Gastroesophageal sphincter (tissue), 3 donors: ENCODE measurements around the gene ADAMTSL3.

ENCODE experiments used
- POLR2A ChIP-seq, 2 donors: fragments of 450-650 bp; IDR thresholded peaks; one replicate each; pipeline ENCODE4 v1.6.1; 2017; ENCODE audit warnings: antibody characterized with exemption in 2 of 2, mild to moderate bottlenecking in 2 of 2, moderate library complexity in 1 of 2
- POLR2AphosphoS5 ChIP-seq: sonication (generic); formaldehyde crosslinking; IDR thresholded peaks from one replicate; pipeline ENCODE4 v1.6.1; 2017; ENCODE audit warnings: antibody characterized with exemption
- TF ChIP-seq, protein P1 (sequence below), 4 experiments: fragments of 200-600 bp in 2 of 4; fragments of 450-650 bp in 2 of 4; sonication (generic) in 1 of 4; IDR thresholded peaks; one replicate each; pipeline ENCODE4 v1.5.1; 2017 to 2019; ENCODE audit warnings: antibody characterized with exemption in 4 of 4, mild to moderate bottlenecking in 2 of 4, moderate library complexity in 2 of 4

- TF ChIP-seq POLR2AphosphoS5 (no peak), POLR2A (IDR thresholded peaks at IDR 0.05) (no peak)
- TF ChIP-seq, protein P1, sequence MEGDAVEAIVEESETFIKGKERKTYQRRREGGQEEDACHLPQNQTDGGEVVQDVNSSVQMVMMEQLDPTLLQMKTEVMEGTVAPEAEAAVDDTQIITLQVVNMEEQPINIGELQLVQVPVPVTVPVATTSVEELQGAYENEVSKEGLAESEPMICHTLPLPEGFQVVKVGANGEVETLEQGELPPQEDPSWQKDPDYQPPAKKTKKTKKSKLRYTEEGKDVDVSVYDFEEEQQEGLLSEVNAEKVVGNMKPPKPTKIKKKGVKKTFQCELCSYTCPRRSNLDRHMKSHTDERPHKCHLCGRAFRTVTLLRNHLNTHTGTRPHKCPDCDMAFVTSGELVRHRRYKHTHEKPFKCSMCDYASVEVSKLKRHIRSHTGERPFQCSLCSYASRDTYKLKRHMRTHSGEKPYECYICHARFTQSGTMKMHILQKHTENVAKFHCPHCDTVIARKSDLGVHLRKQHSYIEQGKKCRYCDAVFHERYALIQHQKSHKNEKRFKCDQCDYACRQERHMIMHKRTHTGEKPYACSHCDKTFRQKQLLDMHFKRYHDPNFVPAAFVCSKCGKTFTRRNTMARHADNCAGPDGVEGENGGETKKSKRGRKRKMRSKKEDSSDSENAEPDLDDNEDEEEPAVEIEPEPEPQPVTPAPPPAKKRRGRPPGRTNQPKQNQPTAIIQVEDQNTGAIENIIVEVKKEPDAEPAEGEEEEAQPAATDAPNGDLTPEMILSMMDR (IDR thresholded peaks at IDR 0.05), result no peak
These were observed 290.0 kb downstream of the ADAMTSL3 start for GRCh38 chr15:83943849-83944404.
